ENCODE results near the gene IQCF5. TPM values are rescaled to one million over a fixed set of nuclear protein-coding genes. Genes with fewer than 3 reads are reported as not detected.
A peak's percentile ranks its signal among the peaks of the same experiment; 100 is the strongest.
"Not testable (repeated sequence)": the region's sequence is repeated elsewhere in the genome, so short reads cannot be mapped to it uniquely, and the experiment has no call there.

The IQCF5 gene
- total RNA-seq, 1 experiment from 2014 or later = not detected

- Histone ChIP-seq H3K9me3 (ENCODE audit: control insufficient read depth in 1 of 2, insufficient read depth in 1 of 2, low read depth in 1 of 2, low read length in 2 of 2) (no peaks in the 10 kb centered on the region), H3K27me3 (ENCODE audit: insufficient read depth, low read length) (no peaks in the 10 kb centered on the region), H3K4me3 (replicated peaks in 1 of 2; ENCODE audit: low read depth in 1 of 2, low read length in 2 of 2) (no peak overlapping the region), H3K4me1 (ENCODE audit: control insufficient read depth in 1 of 2, insufficient read depth in 2 of 2, low read length in 2 of 2) (peaks cover 0 to 3% of the 10 kb centered on the region in 2 experiments; a peak in 1 of 4 replicates), H3K9me2 (ENCODE audit: insufficient read depth) (no peaks in the 10 kb centered on the region; the same call in 1 of the 2 replicates), H3K79me2 (ENCODE audit: insufficient read depth, low read length) (no peaks in the 10 kb centered on the region), H3K9ac (ENCODE audit: low read length) (no peak overlapping the region), H3K4me2 (ENCODE audit: low read length) (no peak overlapping the region), H2AFZ (ENCODE audit: low read depth, low read length, poor library complexity, severe bottlenecking) (no peak overlapping the region), H4K20me1 (ENCODE audit: insufficient read depth) (no peaks in the 10 kb centered on the region), H3K27ac (ENCODE audit: low read depth, low read length) (no peak overlapping the region), H3K36me3 (ENCODE audit: control insufficient read depth in 1 of 2, insufficient read depth in 2 of 2, low read length in 2 of 2) (no peaks in the 10 kb centered on the region)
- ChIA-PET RAD21 (ENCODE audit: low non-redundant PET in 1 of 2, low total read pairs in 2 of 2, uncharacterized antibody in 2 of 2, unreplicated experiment in 2 of 2) (no interaction called here), POLR2A (no interaction called here), CTCF (no interaction called here)
- TF ChIP-seq RAD21 (IDR thresholded peaks at IDR 0.05; ENCODE audit: low read depth) = no peak
- no peak for TF ChIP-seq ZFX (IDR thresholded peaks at IDR 0.05)
- no peak for TF ChIP-seq CBX3 (IDR thresholded peaks at IDR 0.05; ENCODE audit: low read depth)
- TF ChIP-seq ZNF274 (IDR thresholded peaks at IDR 0.05; ENCODE audit: low read depth, low read length) = no peak
- ATAC-seq (no peak), DNase-seq (ENCODE audit: low read depth, low spot score) (no peak)
- intact Hi-C loops (cut with micrococcal nuclease) = no loop called here
- no TSS peak for BruUV-seq (replicated peaks)
These were observed 6.1 kb downstream of the IQCF5 start for GRCh38 chr3:51869304-51869703.

GRCh38 chr3:51868896-51869295 lies 6.5 kb downstream of the IQCF5 start:
- H3K27me3 ChIP-seq (ENCODE audit: insufficient read depth, low read length); H3K79me2 ChIP-seq (ENCODE audit: insufficient read depth, low read length); H3K9me3 ChIP-seq (ENCODE audit: control insufficient read depth in 1 of 2, insufficient read depth in 1 of 2, low read depth in 1 of 2, low read length in 2 of 2); CTCF ChIA-PET; H3K27ac ChIP-seq (ENCODE audit: low read depth, low read length); H3K4me1 ChIP-seq (ENCODE audit: control insufficient read depth in 1 of 2, insufficient read depth in 2 of 2, low read length in 2 of 2); H4K20me1 ChIP-seq (ENCODE audit: insufficient read depth); intact Hi-C loops (cut with micrococcal nuclease); H3K9me2 ChIP-seq (ENCODE audit: insufficient read depth); H3K36me3 ChIP-seq (ENCODE audit: control insufficient read depth in 1 of 2, insufficient read depth in 2 of 2, low read length in 2 of 2); RAD21 ChIA-PET (ENCODE audit: low non-redundant PET in 1 of 2, low total read pairs in 2 of 2, uncharacterized antibody in 2 of 2, unreplicated experiment in 2 of 2); H3K4me3 ChIP-seq (replicated peaks in 1 of 2; ENCODE audit: low read depth in 1 of 2, low read length in 2 of 2); POLR2A ChIA-PET; BruUV-seq (replicated peaks); DNase-seq (ENCODE audit: low read depth, low spot score); H3K9ac ChIP-seq (ENCODE audit: low read length): not testable (repeated sequence)
- Histone ChIP-seq H2AFZ (ENCODE audit: low read depth, low read length, poor library complexity, severe bottlenecking) (peak overlapping the region; percentile 92), H3K4me2 (ENCODE audit: low read length) (0 out of 2 replicates have a peak overlapping the region, but pooled peaks have one; percentile 21)
- peak; percentile 36; the same call in 1 of the 2 replicates for ATAC-seq

- no TSS peak for BruUV-seq (replicated peaks)
- RAD21 ChIA-PET (ENCODE audit: low non-redundant PET in 1 of 2, low total read pairs in 2 of 2, uncharacterized antibody in 2 of 2, unreplicated experiment in 2 of 2) = no interaction called here
- CTCF ChIA-PET = no interaction called here
- TF ChIP-seq CBX3 (IDR thresholded peaks at IDR 0.05; ENCODE audit: low read depth) (no peak), ELF1 (IDR thresholded peaks at IDR 0.05; ENCODE audit: borderline replicate concordance, low read depth) (no peak), POLR2A (IDR thresholded peaks at IDR 0.05; ENCODE audit: borderline replicate concordance, extremely low read depth, insufficient read depth, insufficient read length) (no peak), REST (IDR thresholded peaks at IDR 0.05; ENCODE audit: low read depth) (no peak), SP1 (IDR thresholded peaks at IDR 0.05; ENCODE audit: low read depth) (no peak), TCF7L2 (IDR thresholded peaks at IDR 0.05; ENCODE audit: borderline replicate concordance, extremely low read depth, insufficient read depth, insufficient read length) (no peak), EZH2phosphoT487 (IDR thresholded peaks at IDR 0.05; ENCODE audit: borderline replicate concordance) (no peak), RAD21 (IDR thresholded peaks at IDR 0.05; ENCODE audit: low read depth) (no peak)
These were observed 12.5 kb downstream of the IQCF5 start for GRCh38 chr3:51862886-51863285.

More at GRCh38 chr3:51862886-51863285, 12.5 kb downstream of the IQCF5 start:
- H2AFZ ChIP-seq (ENCODE audit: low read depth, low read length, poor library complexity, severe bottlenecking) = no peak overlapping the region
- H3K36me3 ChIP-seq (ENCODE audit: control insufficient read depth in 1 of 2, insufficient read depth in 2 of 2, low read length in 2 of 2) = no peaks in the 10 kb centered on the region
- H3K4me1 ChIP-seq (ENCODE audit: control insufficient read depth in 1 of 2, insufficient read depth in 2 of 2, low read length in 2 of 2) = no peaks in the 10 kb centered on the region
- H3K4me2 ChIP-seq (ENCODE audit: low read length) = no peak overlapping the region
- no peaks in the 10 kb centered on the region for H4K20me1 ChIP-seq (ENCODE audit: insufficient read depth)
- no peaks in the 10 kb centered on the region for H3K27me3 ChIP-seq (ENCODE audit: insufficient read depth, low read length)
- no peaks in the 10 kb centered on the region for H3K79me2 ChIP-seq (ENCODE audit: insufficient read depth, low read length)
- intact Hi-C loops (cut with micrococcal nuclease) = no loop called here
- H3K9me3 ChIP-seq (ENCODE audit: control insufficient read depth in 1 of 2, insufficient read depth in 1 of 2, low read depth in 1 of 2, low read length in 2 of 2) = no peaks in the 10 kb centered on the region
- H3K4me3 ChIP-seq (replicated peaks in 1 of 2; ENCODE audit: low read depth in 1 of 2, low read length in 2 of 2) = no peak overlapping the region
- POLR2A ChIA-PET = no interaction called here
- H3K9me2 ChIP-seq (ENCODE audit: insufficient read depth) = no peaks in the 10 kb centered on the region; the same call in 1 of the 2 replicates
- no peak overlapping the region for H3K9ac ChIP-seq (ENCODE audit: low read length)
- DNase-seq (ENCODE audit: low read depth, low spot score) (no peak), ATAC-seq (no peak)
- H3K27ac ChIP-seq (ENCODE audit: low read depth, low read length) = no peak overlapping the region
